Adrenal gland (tissue), 5 donors: ENCODE results near the gene PSMB3.

Experiments
- CTCF ChIP-seq, 6 experiments: fragments of 450-650 bp in 4 of 6; fragments of 200-600 bp in 2 of 6; sonication (generic) in 1 of 6; IDR thresholded peaks; 1 replicate in 5 of 6; 2 replicates in 1 of 6; pipeline versions ENCODE4 v1.5.1 to v1.8.0; 2016 to 2021; ENCODE audit warnings: antibody characterized with exemption in 6 of 6, mild to moderate bottlenecking in 2 of 6, moderate library complexity in 1 of 6
- POLR2A ChIP-seq, 2 donors: fragments of 450-650 bp; IDR thresholded peaks; one replicate each; pipeline ENCODE4 v1.6.1; 2017; ENCODE audit warnings: antibody characterized with exemption in 2 of 2, mild to moderate bottlenecking in 2 of 2, moderate library complexity in 1 of 2
- donor health status: DM: no; HTN: no; CAD: no.

- no peak for TF ChIP-seq CTCF (IDR thresholded peaks at IDR 0.05)
- no peak for TF ChIP-seq POLR2A (IDR thresholded peaks at IDR 0.05)
Observed at GRCh38 chr17:38786372-38786771, 33.8 kb downstream of the PSMB3 start.
